Upper lobe of left lung (tissue), 4 donors: Measurements from ENCODE around the gene AMBP.

ENCODE experiments used
- EP300 ChIP-seq, 4 donors: sonication (generic); formaldehyde crosslinking; IDR thresholded peaks; one replicate each; pipeline ENCODE4 v1.5.1; 2017; ENCODE audit warnings: antibody characterized with exemption in 4 of 4, control low read depth in 2 of 4
- POLR2A ChIP-seq, 4 donors: fragments of 450-650 bp; IDR thresholded peaks; one replicate each; pipeline ENCODE4 v1.5.1; 2016 to 2017; ENCODE audit warnings: antibody characterized with exemption in 4 of 4, mild to moderate bottlenecking in 2 of 4
- POLR2AphosphoS5 ChIP-seq, 2 donors: sonication (generic); formaldehyde crosslinking; IDR thresholded peaks; one replicate each; pipeline ENCODE4 v1.5.1; 2017; ENCODE audit warnings: antibody characterized with exemption in 2 of 2
- TF ChIP-seq, protein P1 (sequence below), 6 experiments: fragments of 450-650 bp in 4 of 6; fragments of 200-600 bp in 2 of 6; sonication (generic) in 2 of 6; IDR thresholded peaks; one replicate each; pipeline ENCODE4 v1.5.1; 2016 to 2019; ENCODE audit warnings: antibody characterized with exemption in 6 of 6

DNA sequence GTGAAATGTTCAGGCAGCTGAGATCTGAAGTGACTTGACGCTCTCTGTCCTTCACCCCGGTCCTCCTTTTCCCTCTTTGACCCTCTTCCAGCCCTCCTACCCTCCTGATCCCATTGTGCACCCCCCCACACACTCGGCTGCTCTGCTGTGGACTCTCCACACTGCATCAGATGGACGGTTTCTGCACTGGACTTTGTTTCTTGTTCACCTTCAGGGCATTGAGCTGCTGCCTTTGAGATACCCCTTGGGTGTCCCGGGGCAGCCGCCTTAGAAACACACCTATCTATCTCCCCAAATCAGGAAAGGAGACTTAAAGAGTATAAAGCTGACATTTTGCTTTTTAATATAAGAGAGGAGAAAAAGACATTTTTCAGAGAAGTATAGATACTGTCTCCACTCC, 27.5 kb downstream of the AMBP start:
- TF ChIP-seq, protein P1, sequence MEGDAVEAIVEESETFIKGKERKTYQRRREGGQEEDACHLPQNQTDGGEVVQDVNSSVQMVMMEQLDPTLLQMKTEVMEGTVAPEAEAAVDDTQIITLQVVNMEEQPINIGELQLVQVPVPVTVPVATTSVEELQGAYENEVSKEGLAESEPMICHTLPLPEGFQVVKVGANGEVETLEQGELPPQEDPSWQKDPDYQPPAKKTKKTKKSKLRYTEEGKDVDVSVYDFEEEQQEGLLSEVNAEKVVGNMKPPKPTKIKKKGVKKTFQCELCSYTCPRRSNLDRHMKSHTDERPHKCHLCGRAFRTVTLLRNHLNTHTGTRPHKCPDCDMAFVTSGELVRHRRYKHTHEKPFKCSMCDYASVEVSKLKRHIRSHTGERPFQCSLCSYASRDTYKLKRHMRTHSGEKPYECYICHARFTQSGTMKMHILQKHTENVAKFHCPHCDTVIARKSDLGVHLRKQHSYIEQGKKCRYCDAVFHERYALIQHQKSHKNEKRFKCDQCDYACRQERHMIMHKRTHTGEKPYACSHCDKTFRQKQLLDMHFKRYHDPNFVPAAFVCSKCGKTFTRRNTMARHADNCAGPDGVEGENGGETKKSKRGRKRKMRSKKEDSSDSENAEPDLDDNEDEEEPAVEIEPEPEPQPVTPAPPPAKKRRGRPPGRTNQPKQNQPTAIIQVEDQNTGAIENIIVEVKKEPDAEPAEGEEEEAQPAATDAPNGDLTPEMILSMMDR (IDR thresholded peaks at IDR 0.05): no peak
- TF ChIP-seq POLR2A (IDR thresholded peaks at IDR 0.05): no peak
- TF ChIP-seq POLR2AphosphoS5 (IDR thresholded peaks at IDR 0.05): no peak
- no peak for TF ChIP-seq EP300 (IDR thresholded peaks at IDR 0.05)
